ENCODE data around the gene IGFLR1.

The IGFLR1 gene, protein sequence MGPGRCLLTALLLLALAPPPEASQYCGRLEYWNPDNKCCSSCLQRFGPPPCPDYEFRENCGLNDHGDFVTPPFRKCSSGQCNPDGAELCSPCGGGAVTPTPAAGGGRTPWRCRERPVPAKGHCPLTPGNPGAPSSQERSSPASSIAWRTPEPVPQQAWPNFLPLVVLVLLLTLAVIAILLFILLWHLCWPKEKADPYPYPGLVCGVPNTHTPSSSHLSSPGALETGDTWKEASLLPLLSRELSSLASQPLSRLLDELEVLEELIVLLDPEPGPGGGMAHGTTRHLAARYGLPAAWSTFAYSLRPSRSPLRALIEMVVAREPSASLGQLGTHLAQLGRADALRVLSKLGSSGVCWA

DNA sequence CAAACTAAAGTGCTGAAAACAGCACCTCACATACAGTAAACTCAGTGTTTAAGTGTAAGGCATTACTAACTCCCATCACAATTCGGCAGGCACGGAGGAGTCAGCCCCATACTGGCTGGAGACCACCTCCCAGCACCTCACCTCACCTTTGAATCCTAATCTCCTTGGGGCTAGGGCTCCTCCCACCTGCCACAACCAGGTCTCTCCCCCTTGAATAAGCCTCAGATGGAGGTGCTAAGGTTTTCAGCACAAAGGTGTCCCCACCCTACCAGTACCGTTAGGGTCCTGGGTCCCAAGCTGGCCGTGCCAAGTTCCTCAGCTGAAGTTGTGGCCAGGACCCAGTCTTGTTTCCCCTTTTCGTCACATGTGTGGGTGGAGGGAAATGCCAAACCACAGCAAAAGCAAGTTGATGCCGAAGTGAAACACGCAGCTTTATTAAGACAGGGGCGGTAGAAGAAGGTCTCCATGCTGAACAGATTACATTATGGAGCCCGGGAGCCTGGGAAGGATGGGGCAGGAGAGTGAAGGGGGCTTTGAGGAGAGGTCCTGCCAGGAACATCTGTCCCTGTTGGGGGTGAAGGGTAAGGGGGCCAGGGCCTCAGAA, at the start of gene IGFLR1:
Gene IGFLR1 (minus strand): TSS at position 332 of the 604 bp plus-strand sequence. CDS start 1,272 bp downstream, outside the sequence.
- no peak for DNase-seq (ENCODE audit: low read depth, low spot score)

GRCh38 chr19:35791814-35792279, 49.6 kb upstream of the IGFLR1 start:
- no peak for DNase-seq (ENCODE audit: low read depth, low spot score)

DNA sequence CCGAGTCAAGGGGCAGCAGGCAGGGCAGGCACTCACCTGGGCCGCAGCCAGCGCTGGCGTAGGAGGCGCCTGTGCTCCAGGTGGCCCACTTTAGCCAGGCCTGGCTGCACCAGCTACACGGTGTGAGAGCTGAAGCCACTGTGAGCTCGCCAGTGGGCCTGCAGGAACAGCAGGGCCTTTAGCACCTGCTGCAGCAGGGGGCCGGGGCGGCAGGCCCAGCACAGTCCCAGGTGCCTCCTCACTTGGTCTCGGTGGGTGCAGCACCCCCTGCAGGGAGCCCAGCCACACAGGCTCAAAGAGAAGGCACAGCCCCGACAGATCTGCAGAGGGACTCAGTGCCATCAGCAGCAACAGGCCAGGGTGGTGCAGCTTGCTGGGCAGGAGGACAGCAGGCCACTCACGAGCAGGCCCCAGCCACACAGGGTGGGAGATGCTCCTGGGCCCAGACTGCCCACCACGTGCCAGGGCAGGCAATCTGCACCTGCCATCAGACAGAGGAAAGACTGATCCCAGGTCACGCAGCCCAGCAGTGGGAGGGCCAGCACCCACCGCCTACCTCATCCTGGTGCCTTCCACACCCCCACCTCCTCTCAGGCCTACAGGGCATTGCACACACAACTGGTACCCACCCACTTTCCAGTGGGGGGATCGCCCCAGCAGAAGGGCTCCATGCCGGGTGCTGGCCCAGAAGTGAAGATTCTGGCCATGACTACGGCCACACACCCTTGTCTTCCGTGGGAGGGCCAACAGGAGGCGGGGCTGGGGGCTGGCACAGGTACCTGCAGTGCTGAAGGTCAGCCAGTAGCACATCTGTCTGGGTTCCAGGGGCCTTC, 48.9 kb upstream of the IGFLR1 start:
- DNase-seq (ENCODE audit: low read depth, low spot score), result no peak

- no peak for DNase-seq (ENCODE audit: low read depth, low spot score)
These were observed 48.0 kb upstream of the IGFLR1 start for GRCh38 chr19:35789978-35790944.

GRCh38 chr19:35789195-35789977, 47.1 kb upstream of the IGFLR1 start:
- DNase-seq (ENCODE audit: low read depth, low spot score), result no peak

GRCh38 chr19:35788205-35788960, 46.1 kb upstream of the IGFLR1 start:
- no peak for DNase-seq (ENCODE audit: low read depth, low spot score)

DNA sequence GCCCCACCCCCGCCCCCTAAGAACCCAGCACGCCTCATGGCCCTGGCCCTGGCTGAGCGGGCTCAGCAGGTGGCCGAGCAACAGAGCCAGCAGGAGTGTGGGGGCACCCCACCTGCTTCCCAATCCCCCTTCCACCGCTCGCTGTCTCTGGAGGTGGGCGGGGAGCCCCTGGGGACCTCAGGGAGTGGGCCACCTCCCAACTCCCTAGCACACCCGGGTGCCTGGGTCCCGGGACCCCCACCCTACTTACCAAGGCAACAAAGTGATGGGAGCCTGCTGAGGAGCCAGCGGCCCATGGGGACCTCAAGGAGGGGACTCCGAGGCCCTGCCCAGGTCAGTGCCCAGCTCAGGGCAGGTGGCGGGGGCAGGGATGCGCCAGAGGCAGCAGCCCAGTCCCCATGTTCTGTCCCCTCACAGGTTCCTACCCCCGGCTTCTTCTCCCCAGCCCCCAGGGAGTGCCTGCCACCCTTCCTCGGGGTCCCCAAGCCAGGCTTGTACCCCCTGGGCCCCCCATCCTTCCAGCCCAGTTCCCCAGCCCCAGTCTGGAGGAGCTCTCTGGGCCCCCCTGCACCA, 45.1 kb upstream of the IGFLR1 start:
- DNase-seq (ENCODE audit: low read depth, low spot score), result no peak

DNA sequence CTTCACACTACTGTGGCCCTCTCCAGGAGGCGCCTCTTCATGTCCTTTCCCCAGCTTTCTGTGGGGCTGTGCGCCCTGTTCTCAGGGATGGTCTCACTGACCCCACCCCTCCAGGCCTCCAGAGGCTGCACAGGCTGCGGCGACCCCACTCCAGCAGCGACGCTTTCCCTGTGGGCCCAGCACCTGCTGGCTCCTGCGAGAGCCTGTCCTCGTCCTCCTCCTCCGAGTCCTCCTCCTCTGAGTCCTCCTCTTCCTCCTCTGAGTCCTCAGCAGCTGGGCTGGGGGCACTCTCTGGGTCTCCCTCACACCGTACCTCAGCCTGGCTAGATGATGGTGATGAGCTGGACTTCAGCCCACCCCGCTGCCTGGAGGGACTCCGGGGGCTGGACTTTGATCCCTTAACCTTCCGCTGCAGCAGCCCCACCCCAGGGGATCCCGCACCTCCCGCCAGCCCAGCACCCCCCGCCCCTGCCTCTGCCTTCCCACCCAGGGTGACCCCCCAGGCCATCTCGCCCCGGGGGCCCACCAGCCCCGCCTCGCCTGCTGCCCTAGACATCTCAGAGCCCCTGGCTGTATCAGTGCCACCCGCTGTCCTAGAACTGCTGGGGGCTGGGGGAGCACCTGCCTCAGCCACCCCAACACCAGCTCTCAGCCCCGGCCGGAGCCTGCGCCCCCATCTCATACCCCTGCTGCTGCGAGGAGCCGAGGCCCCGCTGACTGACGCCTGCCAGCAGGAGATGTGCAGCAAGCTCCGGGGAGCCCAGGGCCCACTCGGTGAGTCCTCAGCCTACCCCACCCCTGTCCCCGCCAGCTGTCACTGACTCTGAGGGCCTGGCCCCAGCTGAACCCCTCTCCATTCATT, 44.3 kb upstream of the IGFLR1 start:
- no peak for DNase-seq (ENCODE audit: low read depth, low spot score)

DNA sequence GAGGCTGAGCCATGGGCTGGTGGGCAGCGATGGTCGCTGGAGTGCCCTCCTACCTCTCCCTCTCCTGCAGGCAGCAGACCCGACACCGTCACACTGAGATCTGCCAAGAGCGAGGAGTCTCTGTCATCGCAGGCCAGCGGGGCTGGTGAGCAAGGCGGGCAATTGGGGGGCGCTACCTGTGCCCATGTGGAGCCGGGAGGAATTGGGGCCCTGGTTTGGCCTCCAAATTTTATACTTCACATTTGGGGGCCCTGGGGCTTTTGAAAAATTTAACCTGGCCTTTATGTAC, 43.0 kb upstream of the IGFLR1 start:
- no peak for DNase-seq (ENCODE audit: low read depth, low spot score)

DNA sequence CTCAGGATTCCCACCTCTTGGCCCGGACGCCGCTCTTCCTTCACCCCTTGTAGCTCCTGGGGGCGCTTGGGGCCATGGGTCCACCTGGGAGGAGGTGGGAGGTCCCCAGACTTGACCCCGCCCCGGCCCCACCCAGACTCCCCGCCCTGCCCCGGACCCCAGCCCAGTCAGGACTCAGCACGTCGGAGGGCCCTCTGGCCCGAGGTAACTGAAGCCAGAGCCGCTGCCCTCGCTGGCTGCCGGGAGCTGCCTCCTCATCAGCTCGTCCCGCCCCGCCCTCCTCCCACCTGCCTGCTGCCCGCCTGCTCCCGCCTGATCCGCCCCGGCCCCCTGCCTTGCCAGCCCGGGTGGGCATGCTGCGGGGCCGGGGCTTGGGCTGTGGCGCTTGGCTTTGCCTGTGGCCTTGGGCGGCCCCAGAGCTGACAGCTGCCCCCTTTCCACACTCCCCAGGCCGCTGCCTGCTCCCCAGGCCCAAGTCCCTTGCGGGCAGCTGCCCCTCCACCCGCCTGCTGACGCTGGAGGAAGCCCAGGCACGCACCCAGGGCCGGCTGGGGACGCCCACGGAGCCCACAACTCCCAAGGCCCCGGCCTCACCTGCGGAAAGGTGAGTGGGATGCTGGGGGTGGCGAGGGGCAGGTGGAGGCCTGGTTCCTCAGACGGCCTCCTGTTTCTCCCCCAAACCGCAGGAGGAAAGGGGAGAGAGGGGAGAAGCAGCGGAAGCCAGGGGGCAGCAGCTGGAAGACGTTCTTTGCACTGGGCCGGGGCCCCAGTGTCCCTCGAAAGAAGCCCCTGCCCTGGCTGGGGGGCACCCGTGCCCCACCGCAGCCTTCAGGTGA, 42.5 kb upstream of the IGFLR1 start:
- no peak for DNase-seq (ENCODE audit: low read depth, low spot score)

DNA sequence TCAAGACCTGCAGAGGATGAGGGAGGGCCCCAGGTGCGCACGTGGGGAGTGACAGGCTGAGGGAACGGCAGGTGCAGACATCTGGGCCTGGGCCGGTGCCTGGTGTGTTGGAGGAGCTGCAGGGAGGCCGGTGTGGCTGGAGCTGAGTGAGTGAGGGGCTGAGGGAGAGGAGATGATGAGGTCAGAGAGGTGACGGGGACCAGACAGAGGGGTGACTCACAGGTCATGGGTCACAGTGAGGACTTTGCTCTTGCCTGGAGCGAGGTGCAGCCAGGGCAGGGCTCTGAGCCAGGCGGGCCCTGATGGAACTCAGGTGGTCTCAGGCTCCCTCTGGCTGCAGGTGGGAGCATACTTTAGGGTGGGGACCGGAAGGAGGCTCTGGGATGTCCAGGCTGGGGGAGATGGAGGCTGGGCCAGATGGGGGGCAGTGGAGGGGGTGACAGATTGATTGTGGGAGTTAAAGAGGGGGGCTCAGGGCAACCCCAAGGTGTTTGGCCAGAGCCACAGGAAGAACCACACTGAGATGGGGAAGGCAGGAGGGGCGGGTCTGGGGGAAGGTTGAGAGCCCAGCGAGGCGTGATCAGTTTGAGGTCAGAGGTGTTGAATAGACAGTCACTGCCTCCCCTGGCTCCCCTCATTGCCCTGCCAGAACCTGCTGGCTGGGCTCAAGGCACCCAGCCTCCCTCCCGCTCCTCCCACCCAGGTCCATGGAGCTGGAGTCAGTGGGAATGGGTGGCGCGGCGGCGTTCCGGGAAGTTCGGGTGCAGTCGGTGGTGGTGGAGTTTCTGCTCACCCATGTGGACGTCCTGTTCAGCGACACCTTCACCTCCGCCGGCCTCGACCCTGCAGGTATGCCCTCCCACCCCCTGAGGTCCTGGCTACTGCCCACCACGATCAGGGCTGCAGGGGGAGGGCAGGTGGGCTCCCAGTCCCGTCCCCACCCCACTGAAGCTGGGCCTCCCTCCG, 41.5 kb upstream of the IGFLR1 start:
- no peak for DNase-seq (ENCODE audit: low read depth, low spot score)

GRCh38 chr19:35782589-35782988, 40.3 kb upstream of the IGFLR1 start:
- no peak for DNase-seq (ENCODE audit: low read depth, low spot score)

DNA sequence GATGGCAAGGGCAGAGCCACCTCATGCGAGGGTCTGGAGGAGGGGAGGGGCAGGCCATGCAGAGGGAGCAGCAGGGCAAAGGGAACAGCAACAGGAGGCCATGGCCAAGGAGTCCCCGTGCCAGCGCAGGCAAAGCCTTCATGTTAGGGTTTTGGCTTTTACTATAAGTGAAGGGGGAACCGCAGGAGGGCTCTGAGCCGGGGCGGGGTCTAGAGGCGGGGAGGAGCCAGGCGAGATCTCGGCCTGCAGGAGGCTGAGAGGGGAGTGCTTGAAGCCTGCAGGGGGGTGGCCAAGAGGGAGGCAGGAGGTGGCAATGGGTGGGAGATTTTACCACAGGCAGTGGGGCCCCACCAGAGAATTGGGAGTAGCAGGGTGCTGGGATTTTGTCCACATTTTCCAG, 39.4 kb upstream of the IGFLR1 start:
- DNase-seq (ENCODE audit: low read depth, low spot score), result no peak

- no peak for DNase-seq (ENCODE audit: low read depth, low spot score)
These were observed 38.5 kb upstream of the IGFLR1 start for GRCh38 chr19:35780717-35781116.

DNA sequence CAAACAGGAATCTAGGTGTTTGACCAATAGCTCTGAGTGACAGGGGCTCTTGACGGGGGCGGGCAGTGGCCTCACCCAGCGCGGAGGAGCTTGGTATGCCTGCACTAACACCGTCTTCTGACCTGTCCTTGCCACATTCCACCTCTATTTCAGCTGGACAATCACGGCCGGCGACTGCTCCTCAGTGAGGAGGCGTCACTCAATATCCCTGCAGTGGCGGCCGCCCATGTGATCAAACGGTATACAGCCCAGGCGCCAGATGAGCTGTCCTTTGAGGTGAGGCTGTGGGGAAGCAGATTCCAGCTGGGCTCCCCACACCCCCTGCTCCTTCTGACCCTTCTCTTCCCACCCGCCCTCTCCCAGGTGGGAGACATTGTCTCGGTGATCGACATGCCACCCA, 37.8 kb upstream of the IGFLR1 start:
- DNase-seq (ENCODE audit: low read depth, low spot score), result no peak

GRCh38 chr19:35779033-35779432, 36.8 kb upstream of the IGFLR1 start:
- no peak for DNase-seq (ENCODE audit: low read depth, low spot score)

Measured in brain pericyte (primary cell).